NCI-H345 treated with DMSO at 0.1 percent for 48 hours (cell line): Measurements from ENCODE around the gene TFR2.

Experiments
- DNase-seq: peaks from one replicate; lab custom pipeline; 2025; ENCODE audit not compliant: unreplicated experiment; lab: John Stamatoyannopoulos, UW

The TFR2 gene

GRCh38 chr7:100641463-100641859 lies at the start of gene TFR2:
TFR2 (minus strand) TSS chr7:100641552; CDS start chr7:100641509, 43 bp downstream.
- no peak for DNase-seq

DNA sequence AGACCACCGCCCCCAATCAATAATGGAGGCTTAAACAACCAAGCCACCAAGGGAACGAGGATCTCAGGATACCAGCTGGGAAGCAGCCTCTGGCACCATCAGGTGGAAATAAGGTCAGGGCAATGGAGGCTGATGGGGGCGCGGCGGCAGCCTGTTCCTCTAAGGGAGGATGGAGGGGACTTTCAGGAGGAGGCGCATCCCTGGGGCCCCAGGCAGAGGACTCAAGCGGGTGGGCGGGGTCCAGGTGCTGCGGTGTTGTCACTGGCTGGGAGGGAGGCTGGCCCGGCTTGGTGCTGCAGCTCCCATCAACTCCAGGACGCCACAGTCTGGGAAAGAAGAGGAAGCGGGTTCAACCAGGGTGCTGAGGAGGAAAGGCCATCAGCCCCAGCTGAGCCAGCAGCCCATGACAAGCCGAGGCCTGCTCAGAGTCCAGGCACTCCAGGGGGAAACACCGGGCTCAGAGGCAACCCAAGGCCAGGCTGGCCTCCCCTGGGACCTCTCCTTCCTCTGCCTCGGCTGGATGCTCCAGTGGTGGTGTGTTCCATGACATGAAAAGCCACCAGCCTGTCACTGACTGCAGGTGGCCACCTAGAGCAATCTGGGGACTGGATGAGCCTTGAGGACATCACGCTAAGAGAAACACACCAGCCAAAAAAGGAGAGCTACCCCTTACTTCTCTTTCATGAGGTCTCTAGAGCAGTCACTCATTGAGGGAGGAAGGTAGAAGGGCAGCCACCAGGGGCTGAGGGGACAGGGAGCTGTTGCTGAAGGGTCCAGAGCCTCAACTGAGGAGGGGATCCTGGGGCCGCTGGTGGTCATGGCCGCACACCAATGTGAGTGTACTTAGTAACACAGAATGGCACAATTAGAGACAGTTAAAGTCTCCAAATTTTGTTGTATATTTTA lies 48.1 kb upstream of the TFR2 start:
- DNase-seq: no peak

DNA sequence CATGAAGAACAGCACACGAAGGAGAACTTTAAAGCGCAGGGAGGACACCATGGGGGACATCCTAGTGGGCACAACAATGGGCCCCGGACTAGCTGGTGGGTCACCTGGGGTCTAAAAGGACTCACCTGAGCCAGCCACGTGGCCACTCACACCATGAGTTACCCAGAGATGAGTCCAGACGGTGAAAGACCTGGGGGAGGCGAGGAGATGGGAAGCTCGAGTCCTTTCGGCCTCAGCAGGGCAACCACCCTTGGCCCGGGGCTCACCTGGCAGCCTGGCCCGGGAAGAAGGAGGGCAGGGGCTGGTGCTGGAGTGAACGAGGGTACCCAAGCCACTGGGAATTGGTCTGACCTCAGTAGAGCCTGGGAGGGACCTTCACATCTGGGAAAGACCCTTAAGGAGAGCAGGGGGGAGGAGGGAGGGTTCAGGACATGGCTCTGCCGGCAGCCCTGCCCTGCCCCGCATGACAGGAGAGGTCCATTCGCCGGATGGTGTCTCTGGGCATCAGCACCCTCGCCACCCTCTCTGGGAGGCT lies 47.0 kb upstream of the TFR2 start:
- no peak for DNase-seq

GRCh38 chr7:100687751-100688300 lies 46.5 kb upstream of the TFR2 start:
- no peak for DNase-seq

GRCh38 chr7:100687261-100687660 lies 45.9 kb upstream of the TFR2 start:
- DNase-seq: no peak

DNA sequence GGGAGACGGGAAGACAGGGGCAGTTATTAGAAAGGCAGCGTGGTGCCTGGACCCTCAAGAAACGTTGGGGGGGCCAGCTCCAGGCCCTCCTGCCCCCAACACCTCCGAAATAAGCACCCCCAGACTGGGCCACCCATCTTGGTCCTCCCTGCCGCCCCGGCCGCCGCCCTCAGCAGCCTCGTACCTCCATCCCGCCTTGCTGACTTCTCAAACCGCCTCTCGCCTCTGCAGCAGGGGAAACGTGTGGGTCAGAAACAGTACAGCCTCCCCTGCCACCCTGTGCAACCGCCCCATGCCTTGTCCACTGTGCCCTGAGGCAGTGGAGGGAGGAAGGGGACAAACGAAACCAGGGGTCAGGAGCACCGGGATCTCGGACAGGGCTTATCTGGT lies 45.5 kb upstream of the TFR2 start:
- no peak for DNase-seq

- no peak for DNase-seq
These were observed 45.0 kb upstream of the TFR2 start for GRCh38 chr7:100686201-100686821.

- no peak for DNase-seq
These were observed 44.3 kb upstream of the TFR2 start for GRCh38 chr7:100685631-100686145.

GRCh38 chr7:100685049-100685605 lies 43.8 kb upstream of the TFR2 start:
- DNase-seq: no peak

DNA sequence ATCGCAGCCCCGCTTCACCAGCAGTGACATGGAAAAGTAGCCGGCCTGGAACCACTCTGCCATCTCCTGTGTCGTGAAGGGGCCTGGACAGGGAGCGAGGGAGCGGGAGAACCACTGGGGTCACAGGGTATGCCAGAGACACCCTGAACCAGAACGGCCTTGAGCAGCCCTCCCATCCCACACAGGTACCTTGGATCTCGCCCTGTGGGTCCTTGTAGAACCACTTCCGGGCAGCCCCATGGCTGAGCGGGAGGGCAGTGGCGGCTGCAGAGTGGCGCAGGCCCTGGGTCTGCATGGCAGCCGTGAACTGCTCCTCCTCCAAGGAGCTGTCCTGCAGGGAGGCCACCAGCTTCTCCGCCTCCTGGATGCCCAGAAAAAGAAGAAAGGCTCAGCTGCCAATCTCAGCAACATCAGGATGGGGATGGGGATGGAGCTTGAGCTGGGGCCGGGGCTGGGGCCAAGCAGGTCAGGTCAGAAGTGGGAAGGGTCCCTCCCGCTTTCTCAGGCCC lies 43.2 kb upstream of the TFR2 start:
- DNase-seq: no peak

- no peak for DNase-seq
These were observed 42.5 kb upstream of the TFR2 start for GRCh38 chr7:100683659-100684533.

GRCh38 chr7:100682991-100683658 lies 41.8 kb upstream of the TFR2 start:
- DNase-seq: no peak

DNA sequence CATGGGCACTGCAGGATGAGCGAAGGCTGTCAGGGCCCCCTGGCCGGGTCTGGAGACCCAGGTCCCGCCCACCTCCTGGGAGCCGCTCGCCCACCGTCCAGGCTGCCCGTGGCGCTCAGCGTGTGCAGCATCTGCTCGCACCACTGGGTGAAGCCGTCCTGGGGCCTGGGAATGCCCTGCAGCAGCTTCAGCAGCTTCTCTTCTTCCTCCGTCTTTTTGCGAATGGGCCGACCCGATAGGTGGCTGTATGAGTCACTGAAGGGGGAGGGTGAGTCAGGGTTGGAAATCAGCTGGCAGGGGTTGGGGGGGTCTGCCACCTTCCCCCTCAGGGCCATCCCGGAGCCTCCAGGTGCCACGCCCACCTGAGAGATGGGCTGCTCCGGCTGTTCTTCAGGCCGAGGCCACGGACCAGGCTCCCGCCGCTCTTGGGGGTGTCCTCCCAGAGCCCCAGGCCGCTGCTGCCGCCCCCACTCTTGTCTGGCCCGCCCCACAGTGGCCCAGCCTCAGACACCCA lies 40.9 kb upstream of the TFR2 start:
- no peak for DNase-seq

DNA sequence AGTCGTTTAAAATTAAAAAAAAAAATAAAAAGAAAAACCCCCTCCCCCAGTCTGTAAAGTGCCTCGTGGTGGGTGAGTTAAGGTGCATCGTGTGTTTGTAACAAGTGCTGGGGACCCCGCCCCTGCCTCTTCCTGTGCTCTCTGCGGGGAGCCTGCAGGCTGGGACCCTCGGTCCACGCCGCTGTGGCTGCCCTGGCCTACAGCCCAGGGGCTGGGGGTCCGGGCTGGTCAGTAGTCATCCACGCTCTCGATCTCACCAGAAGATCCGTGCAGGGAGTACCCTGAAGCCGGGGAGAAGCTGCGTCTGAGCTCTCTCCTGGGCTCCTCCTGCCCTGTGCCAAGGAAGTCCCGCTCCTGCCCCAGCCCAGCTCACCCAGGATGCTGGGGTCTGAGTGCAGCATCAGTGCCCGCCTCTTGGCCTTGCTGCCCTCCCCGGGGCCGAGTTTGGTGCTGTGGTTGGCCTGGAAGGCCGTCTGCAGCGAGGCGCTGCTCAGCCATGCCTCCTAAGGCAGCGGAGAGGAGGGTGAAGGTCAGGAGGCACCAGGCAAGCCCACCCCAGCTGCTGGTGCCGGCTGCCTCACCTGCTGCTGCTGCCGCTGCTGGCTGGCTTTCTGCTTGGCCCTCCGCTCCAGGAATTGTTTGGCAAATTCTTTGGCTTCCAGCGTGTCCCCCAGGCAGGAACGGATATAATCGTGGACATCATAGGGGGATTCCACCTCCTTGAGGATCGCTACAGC lies 40.3 kb upstream of the TFR2 start:
- DNase-seq: no peak

GRCh38 chr7:100680576-100681271 lies 39.4 kb upstream of the TFR2 start:
- DNase-seq: no peak

DNA sequence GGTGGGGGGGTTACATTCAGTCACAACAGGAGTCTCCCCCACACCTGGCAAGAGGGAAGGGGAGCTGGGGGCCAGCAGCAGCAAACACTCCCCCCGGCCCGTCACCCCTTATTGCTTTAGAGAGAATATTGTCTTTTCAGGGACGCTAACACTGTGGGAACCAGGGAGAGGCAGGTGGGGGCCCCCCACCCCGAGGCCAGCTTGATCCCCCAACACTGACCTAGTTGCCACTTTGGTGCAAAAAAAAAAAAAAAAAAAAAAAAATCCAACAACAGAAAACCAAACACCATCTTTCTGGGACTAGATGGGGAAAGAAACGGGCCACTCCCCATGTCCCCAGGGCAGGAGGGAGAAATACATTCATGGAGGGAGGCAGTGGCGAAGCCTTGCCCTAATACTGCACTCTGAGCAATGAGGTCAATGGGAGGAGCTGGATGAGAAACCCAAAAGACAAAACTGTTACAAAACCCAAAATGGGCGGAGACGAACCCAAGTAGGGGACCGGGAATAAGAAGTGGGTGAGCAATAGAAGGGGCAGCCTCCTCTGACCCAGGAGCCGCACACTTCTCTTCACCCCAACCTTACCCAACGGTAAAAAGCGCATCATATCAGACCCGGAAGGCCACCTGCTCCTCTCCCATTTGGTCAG lies 38.7 kb upstream of the TFR2 start:
- no peak for DNase-seq

DNA sequence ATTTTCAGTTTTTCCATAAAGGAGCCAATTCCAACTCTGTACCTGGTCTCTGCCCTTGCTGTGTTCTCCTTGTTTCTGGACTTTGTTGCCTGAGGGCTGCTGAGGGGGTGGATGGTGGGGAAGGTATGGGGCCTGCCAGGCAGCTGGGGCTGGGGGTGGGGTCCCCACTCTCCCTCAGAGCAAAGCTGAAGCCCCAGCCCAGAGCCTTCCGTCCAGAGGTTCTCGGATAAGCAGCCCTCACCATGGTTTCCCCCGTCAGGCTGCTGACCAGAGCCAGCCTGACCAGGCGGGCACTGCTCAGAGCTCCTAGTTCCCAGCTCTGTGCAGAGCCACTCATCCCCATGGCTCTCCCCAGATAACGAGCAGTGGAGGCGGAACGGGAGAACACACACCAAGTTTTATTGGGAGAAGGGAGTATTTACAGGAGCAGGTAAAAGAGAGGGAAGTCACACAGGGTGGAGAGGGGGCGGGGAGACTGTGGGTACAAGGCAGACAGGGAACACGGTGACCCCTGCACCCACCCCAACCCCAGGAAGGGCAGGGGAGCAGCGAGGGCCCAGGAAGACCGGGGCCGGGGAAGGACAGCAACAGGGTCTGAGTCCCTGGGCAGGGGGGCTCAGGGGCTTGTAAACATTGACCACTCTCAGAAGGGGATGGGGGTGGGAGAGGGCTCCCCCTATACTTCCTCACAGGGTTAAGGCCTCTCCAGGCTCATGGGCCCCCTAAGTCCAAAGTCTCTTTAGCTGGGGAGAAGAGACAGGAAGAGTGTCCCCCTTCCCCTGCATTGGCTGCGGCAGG lies 38.0 kb upstream of the TFR2 start:
- DNase-seq: no peak
